ENCODE results near the gene KANSL3. TPM values are rescaled to one million over a fixed set of nuclear protein-coding genes. Genes with fewer than 3 reads are reported as not detected.

The KANSL3 gene
- total RNA-seq, 2 experiments from 2014 or later = 54.4 to 61.8 TPM

DNA sequence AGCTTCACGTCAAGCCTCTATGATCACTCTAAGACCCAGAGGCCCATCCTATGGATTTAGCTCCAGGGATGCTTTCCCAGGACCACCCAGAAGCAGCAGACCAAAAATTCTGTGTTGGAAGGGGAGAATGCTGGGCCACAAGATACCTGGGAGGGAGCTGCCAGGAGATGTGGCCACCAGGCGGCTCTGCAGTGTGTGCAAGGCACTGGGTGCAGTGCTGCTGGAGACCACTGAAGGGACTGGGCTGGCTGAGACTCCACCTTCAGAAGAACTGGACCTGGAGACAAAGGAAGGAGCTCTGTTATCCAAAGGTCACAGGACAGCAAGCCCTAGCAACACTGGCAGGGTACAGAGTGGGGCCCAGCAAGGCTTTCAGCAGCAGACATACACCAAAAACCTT, 34.0 kb downstream of the KANSL3 start:
- H3K4me1 ChIP-seq (ENCODE audit: insufficient read depth, low read length) = no peaks in the 10 kb centered on the region
- no peak overlapping the region for H3K4me3 ChIP-seq (ENCODE audit: low read length)
- ChIA-PET POLR2A (interaction anchor here (0.8 to 0.9 kb wide), 2 partner anchors 9 to 359 kb away, joined by 3 read pairs; no protein-coding TSS in a partner anchor), CTCF (interaction anchor here (1.1 kb wide), 1 partner anchor 159 kb away, joined by 3 read pairs; no protein-coding TSS in a partner anchor)
- Mint-ChIP-seq H3K4me1 (ENCODE audit: low read depth) (no peaks in the 10 kb centered on the region), H3K27ac (peak overlapping the region; percentile 20), H3K9me3 (no peaks in the 10 kb centered on the region), H3K4me3 (no peak overlapping the region), H3K36me3 (ENCODE audit: low read depth) (peaks cover 100% of the 10 kb centered on the region), H3K27me3 (no peaks in the 10 kb centered on the region)
- DNase-seq (peak in 2 of 14 experiments; percentile 15 to 27), ATAC-seq (ENCODE audit: poor library complexity) (no peak)
- peaks cover 85% of the 10 kb centered on the region for H3K36me3 ChIP-seq (ENCODE audit: insufficient read depth, low read length)
- TF ChIP-seq, protein P1, sequence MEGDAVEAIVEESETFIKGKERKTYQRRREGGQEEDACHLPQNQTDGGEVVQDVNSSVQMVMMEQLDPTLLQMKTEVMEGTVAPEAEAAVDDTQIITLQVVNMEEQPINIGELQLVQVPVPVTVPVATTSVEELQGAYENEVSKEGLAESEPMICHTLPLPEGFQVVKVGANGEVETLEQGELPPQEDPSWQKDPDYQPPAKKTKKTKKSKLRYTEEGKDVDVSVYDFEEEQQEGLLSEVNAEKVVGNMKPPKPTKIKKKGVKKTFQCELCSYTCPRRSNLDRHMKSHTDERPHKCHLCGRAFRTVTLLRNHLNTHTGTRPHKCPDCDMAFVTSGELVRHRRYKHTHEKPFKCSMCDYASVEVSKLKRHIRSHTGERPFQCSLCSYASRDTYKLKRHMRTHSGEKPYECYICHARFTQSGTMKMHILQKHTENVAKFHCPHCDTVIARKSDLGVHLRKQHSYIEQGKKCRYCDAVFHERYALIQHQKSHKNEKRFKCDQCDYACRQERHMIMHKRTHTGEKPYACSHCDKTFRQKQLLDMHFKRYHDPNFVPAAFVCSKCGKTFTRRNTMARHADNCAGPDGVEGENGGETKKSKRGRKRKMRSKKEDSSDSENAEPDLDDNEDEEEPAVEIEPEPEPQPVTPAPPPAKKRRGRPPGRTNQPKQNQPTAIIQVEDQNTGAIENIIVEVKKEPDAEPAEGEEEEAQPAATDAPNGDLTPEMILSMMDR (IDR thresholded peaks at IDR 0.05) = no peak
- intact Hi-C loops (cut with DNase I, micrococcal nuclease) = no loop called here
- no peaks in the 10 kb centered on the region for H3K9me3 ChIP-seq (ENCODE audit: control insufficient read depth in 1 of 2, insufficient read depth in 1 of 2, low read length in 2 of 2)
- no peak overlapping the region for H3K27ac ChIP-seq (ENCODE audit: low read depth in 1 of 2, low read length in 2 of 2)
- no peaks in the 10 kb centered on the region for H3K27me3 ChIP-seq (ENCODE audit: control insufficient read depth in 1 of 2, insufficient read depth in 2 of 2, low read length in 2 of 2)

DNA sequence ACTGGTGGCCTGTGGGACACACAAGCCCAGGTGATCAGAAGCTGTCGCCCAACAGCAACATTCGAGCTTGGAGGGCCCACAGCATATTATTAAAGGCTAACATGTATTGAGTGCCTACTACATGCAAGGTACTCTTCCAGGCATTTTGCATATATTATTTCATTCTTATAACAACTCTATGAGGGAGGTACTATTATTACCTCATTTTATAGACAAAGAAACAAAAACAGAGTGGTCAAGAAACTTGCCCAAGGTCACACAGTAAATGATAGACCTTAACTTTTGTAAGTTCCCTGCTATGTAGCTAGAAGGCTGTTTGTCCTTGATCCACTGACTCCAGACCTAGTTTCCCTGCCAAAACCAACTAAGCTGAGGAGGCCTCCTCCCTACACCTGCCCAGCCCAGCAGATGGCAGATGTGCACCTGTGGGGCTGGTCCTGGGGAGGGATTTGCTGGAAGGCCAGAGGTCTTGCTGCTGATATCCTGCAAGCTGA, 35.7 kb downstream of the KANSL3 start:
- no peaks in the 10 kb centered on the region for H3K4me1 Mint-ChIP-seq (ENCODE audit: low read depth)
- H3K27ac Mint-ChIP-seq = no peak overlapping the region
- CTCF ChIA-PET = no interaction called here

DNA sequence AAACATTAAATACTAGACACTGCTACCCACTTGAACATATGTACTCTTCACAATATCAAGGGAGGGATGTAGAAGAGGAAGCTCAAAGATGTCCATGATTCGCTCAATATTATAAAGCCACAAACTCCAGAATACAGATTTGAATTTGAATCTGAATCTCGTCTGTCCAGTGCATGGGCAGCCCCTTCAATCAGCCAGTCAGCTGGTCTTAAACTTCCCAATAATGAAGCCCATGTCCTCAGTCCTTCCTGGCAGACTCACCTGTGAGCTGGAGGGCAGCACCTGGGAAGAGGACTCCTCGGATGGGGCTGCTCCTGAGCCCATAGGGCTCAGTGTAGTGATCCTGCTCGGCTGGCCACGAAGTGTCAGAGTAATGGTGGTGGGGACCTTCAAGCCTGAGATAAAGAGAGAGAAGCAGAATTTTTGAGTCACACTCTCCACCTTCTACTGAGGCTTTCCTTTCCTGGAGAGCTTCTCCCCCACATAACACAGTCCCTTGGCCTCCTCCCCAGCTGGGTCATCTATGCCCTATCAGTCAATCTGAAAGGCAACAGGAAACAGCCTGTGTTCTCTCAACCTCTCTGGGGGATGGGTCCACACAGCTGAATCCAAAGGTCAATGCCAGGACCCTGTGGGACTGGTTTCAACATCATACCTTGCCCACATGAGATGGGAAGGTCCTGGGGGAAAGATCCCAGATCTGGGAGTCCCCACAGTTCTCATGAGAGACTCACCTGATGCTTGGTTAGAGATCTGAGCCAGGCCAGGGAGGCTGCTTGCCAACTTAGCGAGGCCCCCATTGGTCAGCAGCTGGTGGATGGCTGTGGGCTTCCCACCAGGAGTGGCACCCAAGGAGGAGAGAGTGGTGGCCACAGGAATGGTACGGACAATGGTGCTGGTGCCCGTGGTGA, 36.5 kb downstream of the KANSL3 start:
- POLR2A ChIA-PET = interaction anchor here (1.1 kb wide), 2 partner anchors 69 to 217 kb away, joined by 3 read pairs; no protein-coding TSS in a partner anchor
- intact Hi-C loops (cut with DNase I, micrococcal nuclease) = no loop called here
- no peak for ATAC-seq (ENCODE audit: poor library complexity)

More for the DNA sequence above, 35.7 kb downstream of the KANSL3 start:
- Histone ChIP-seq H3K27me3 (ENCODE audit: control insufficient read depth in 1 of 2, insufficient read depth in 2 of 2, low read length in 2 of 2) (no peaks in the 10 kb centered on the region), H3K27ac (ENCODE audit: low read depth in 1 of 2, low read length in 2 of 2) (no peak overlapping the region), H3K9me3 (ENCODE audit: control insufficient read depth in 1 of 2, insufficient read depth in 1 of 2, low read length in 2 of 2) (no peaks in the 10 kb centered on the region), H3K36me3 (ENCODE audit: insufficient read depth, low read length) (peaks cover 81% of the 10 kb centered on the region), H3K4me1 (ENCODE audit: insufficient read depth, low read length) (no peaks in the 10 kb centered on the region), H3K4me3 (ENCODE audit: low read length) (no peak overlapping the region)
- Mint-ChIP-seq H3K36me3 (ENCODE audit: low read depth) (peaks cover 96% of the 10 kb centered on the region), H3K9me3 (no peaks in the 10 kb centered on the region), H3K4me3 (no peak overlapping the region), H3K27me3 (no peaks in the 10 kb centered on the region)
- DNase-seq = peak in 3 of 14 experiments; percentile 17 to 37 (median 23)
- intact Hi-C loops (cut with DNase I, micrococcal nuclease) = no loop called here
- TF ChIP-seq, protein P1 (IDR thresholded peaks at IDR 0.05) = no peak
- POLR2A ChIA-PET = interaction anchor here (1.1 kb wide), 1 partner anchor 70 kb away, joined by 3 read pairs; no protein-coding TSS in a partner anchor
- no peak for ATAC-seq (ENCODE audit: poor library complexity)

More for the DNA sequence above, 36.5 kb downstream of the KANSL3 start:
- TF ChIP-seq, protein P1 (IDR thresholded peaks at IDR 0.05) = no peak
- no peak for DNase-seq
- Mint-ChIP-seq H3K4me1 (ENCODE audit: low read depth) (no peaks in the 10 kb centered on the region), H3K36me3 (ENCODE audit: low read depth) (peaks cover 96% of the 10 kb centered on the region), H3K27me3 (no peaks in the 10 kb centered on the region), H3K27ac (peak overlapping the region; percentile 36), H3K4me3 (no peak overlapping the region), H3K9me3 (no peaks in the 10 kb centered on the region)
- no peaks in the 10 kb centered on the region for H3K9me3 ChIP-seq (ENCODE audit: control insufficient read depth in 1 of 2, insufficient read depth in 1 of 2, low read length in 2 of 2)
- no peaks in the 10 kb centered on the region for H3K27me3 ChIP-seq (ENCODE audit: control insufficient read depth in 1 of 2, insufficient read depth in 2 of 2, low read length in 2 of 2)
- H3K4me1 ChIP-seq (ENCODE audit: insufficient read depth, low read length) = no peaks in the 10 kb centered on the region
- peaks cover 79% of the 10 kb centered on the region for H3K36me3 ChIP-seq (ENCODE audit: insufficient read depth, low read length)
- H3K27ac ChIP-seq (ENCODE audit: low read depth in 1 of 2, low read length in 2 of 2) = no peak overlapping the region
- CTCF ChIA-PET = interaction anchor here (0.6 kb wide), 1 partner anchor 89 kb away, joined by 4 read pairs; no protein-coding TSS in a partner anchor
- no peak overlapping the region for H3K4me3 ChIP-seq (ENCODE audit: low read length)
